H1 (cell line): Measurements from ENCODE around the gene PLXNA4. TPM values are rescaled to one million over a fixed set of nuclear protein-coding genes. Genes with fewer than 3 reads are reported as not detected.

ENCODE experiments used
- GABPA ChIP-seq: IDR thresholded peaks from 2 replicates; pipeline ENCODE4 v1.6.1; 2011; ENCODE audit warnings: mild to moderate bottlenecking, low read length, moderate library complexity, borderline replicate concordance; ENCODE audit not compliant: insufficient read depth
- HDAC6 ChIP-seq: IDR thresholded peaks from one replicate; pipeline ENCODE4 v1.7.1; 2012; ENCODE audit warnings: low read depth, mild to moderate bottlenecking, inconsistent platforms, low read length, moderate library complexity
- KDM5A ChIP-seq: fragments of 200-600 bp; IDR thresholded peaks from 2 replicates; pipeline ENCODE4 v1.7.1; 2012; ENCODE audit warnings: mild to moderate bottlenecking, low read length, inconsistent platforms, mixed read lengths
- NRF1 ChIP-seq: IDR thresholded peaks from 2 replicates; pipeline ENCODE4 v1.6.1; 2011; ENCODE audit warnings: mild to moderate bottlenecking, low read depth, low read length, improper control_type of control experiment
- RNF2 ChIP-seq: fragments of 200-900, 300-1000 bp; sonication (generic); IDR thresholded peaks from 2 replicates; pipeline ENCODE4 v1.7.1; 2016; ENCODE audit warnings: borderline replicate concordance, low read depth, mild to moderate bottlenecking, antibody characterized with exemption, low read length; ENCODE audit not compliant: poor library complexity, severe bottlenecking; ENCODE audit errors: missing control alignments
- TAF1 ChIP-seq: IDR thresholded peaks from 2 replicates; pipeline ENCODE4 v1.6.1; 2011; ENCODE audit warnings: mild to moderate bottlenecking, low read depth, low read length
- polyA plus RNA-seq, 7 experiments: library from polyadenylated mRNA; depleted of rRNA in 3 of 7; stranded (reverse) in 5 of 7; unstranded in 2 of 7; fragments of >200 nt in 5 of 7; fragments of 200-250 nt in 2 of 7; gene quantifications; 1 replicate in 5 of 7; 2 replicates in 1 of 7; 4 replicates in 1 of 7; pipeline versions ENCODE4 v1.2.1 to v1.2.3, GENCODE V29; 2011 to 2013; ENCODE audit warnings: missing spikeins in 2 of 7, mixed read lengths in 2 of 7
- total RNA-seq: library from RNA; stranded (reverse); fragmentation: NEBNext Ultra II Directional; extraction: Animal tissue kit (Norgen Biotek cat#: 25700); gene quantifications from 2 replicates; pipeline ENCODE4 v1.2.1, GENCODE V29; 2021

Gene PLXNA4
- total and polyA plus RNA-seq, 2 of the 8 experiments (the other 6 are each of a cell fraction or from before 2014, with no cell fraction given): 0.76 to 0.79 TPM

- TF ChIP-seq RNF2: no peak
- no peak for TF ChIP-seq HDAC6
- TF ChIP-seq TAF1: no peak
- no peak for TF ChIP-seq NRF1
- no peak for TF ChIP-seq GABPA
- no peak for TF ChIP-seq KDM5A
Observed at GRCh38 chr7:132161533-132161915, 414.7 kb downstream of the PLXNA4 start (continued).
